Measurements from ENCODE around the gene G0S2.

G0S2 gene

DNA sequence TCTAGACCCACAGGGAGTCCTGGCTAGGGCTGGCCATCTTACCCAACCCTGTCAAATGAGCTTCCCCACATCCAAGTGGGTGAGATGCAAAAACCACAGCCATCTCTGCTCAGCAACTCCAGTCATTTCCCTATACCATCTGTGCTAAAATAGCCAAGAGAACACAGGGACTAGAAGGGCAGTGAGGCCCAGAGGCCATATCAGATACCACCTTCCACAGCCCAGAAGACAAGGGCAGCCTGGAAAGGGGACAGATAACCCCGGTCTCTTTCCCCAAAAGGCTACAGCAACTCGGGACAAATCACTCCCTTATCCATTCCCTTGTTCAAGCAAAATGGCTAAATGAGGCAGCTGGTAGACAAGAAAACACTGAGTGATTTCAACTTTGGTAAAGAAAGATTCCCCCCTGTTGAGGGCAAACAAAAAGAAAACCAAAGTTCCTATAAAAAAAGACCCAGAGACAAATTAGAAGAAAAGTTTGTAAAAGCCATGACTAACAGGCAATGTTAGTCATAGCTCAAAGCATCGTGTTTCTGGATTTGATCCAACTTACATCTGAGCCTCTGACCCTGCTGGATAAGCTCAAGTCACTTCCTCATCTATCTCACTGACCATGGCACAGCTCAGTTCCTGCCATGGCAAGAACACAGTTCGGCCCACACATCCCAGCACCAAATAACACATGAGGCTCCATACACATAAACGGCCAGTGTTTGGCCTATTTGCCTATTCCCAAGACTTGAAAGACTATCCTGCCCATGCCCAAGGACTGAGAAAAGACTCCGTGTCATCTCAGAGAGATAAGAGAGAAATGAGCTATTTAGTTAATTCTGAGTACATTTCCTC is 26.1 kb upstream of the G0S2 start:
- no peak for DNase-seq

DNA sequence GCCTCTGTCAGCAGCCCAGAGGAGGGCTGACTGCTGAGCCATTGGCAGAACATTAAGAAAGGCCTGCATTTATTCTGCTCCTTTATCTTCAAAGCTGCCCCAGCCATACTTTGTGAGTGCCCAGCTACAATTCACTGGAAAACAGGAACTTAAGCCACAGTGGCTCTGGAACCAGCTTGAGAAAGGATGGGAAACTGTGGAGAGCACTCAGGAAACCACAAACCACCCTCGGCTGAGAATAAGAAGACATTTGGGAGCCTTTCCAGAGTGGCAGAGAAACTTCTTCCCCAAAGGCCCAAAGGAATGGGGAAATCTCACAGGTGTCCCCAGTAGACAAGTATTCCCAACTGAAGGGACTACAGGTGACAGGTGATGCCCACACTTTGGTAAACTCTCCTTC is 24.8 kb upstream of the G0S2 start:
- DNase-seq, result no peak

DNA sequence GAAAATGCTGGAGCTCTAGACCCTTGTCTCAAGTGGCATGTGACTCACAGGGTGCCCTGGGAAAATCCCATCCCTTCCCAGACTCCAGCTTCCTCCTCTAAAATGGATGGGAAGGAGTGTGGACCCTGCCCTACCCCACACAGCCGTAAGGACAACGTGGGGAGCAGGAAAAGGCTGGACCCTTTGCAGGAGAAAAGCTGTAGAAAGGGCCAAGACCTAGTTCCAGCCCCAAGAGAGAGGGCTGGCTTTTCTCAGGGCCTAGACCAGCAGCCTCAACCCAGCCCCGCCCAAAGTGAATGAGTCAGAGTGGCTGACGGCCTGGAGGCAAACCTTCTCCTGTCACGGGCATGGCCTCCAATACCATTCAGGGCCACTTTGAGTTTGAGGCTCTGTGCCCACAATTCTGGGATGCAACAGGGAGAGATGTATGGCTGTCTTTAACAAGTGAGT is 24.0 kb upstream of the G0S2 start:
- no peak for DNase-seq

DNA sequence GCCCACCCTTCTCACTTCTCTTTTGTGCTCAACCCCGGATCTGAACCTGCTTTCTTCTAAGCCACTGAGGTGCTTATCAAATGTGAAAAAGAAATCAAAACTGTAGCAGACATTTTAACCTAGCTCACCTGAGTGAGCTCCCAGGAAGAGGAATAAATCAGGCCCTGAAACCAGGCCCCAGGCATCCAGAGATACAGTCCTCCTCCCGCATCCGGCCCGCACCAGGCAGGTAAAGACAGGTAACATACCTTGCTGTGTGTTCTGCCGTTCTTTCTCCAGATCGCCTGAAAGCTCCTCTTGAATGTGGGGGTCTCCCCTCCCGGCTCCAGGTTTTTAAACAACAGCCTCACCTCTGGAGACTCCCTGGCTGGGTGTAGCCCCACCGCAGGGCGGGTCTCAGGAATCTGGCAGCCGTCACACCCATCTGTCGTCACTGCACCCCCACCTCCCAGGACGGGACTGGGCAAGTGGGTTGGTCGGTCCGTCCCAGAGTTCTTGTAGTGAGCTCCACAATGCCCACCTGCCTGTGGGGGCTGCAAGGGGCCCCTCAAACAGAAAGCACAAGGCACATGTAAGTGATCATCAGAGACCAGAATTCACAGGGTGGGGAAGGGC is 23.0 kb upstream of the G0S2 start, which contains the start of gene LAMB3:
Gene LAMB3 (minus strand): TSS at position 305 of the 615 bp plus-strand sequence. CDS start 1,481 bp downstream, outside the sequence.
- no peak for DNase-seq

DNA sequence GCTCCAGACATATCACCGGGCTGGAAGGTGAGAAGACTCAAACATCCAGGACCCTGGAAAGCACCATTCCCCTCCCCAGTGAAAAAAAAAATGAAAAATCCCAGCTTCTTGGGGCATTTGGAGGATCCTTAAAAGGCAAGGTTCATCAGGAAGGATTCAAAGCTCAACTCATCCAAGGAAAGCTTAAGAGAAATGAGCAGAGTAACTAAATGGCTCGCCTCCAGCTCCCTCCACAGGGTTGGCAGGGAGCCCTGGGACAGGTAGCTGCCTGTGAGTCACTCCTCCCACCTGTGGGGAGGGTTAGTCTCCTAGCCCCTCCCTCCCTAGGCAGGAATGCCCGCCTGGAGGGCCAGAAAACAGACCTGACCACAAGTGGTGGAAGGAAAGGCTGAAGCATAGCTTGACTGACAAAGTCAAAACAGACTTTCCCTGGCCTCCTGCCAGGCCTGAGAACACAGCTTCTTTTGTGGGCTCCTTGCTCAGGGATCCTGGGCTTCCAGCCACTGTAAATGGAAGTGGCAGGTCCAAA is 22.3 kb upstream of the G0S2 start:
- DNase-seq, result peak; percentile 80

DNA sequence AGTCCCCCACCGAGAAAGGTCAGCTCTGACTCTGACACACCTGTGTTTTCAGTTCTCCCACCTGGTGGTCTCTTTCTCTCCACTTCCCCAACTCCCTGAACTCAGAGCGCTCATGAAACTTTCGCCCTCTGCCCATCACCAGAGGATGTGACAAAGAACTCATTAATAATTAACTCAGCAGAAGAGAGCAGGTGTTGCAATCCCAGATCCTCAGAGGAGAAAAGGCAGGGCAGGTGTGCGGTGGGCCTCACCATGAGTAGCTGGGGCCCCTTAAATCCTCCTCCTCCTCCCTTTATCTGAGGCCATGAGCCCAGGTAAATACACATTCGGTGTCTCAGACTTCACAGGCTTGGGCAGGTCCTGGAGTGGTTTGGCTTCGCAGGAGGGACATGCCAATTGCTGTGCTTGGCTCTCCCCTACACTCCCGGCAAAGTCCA is 21.3 kb upstream of the G0S2 start:
- DNase-seq, result no peak

DNA sequence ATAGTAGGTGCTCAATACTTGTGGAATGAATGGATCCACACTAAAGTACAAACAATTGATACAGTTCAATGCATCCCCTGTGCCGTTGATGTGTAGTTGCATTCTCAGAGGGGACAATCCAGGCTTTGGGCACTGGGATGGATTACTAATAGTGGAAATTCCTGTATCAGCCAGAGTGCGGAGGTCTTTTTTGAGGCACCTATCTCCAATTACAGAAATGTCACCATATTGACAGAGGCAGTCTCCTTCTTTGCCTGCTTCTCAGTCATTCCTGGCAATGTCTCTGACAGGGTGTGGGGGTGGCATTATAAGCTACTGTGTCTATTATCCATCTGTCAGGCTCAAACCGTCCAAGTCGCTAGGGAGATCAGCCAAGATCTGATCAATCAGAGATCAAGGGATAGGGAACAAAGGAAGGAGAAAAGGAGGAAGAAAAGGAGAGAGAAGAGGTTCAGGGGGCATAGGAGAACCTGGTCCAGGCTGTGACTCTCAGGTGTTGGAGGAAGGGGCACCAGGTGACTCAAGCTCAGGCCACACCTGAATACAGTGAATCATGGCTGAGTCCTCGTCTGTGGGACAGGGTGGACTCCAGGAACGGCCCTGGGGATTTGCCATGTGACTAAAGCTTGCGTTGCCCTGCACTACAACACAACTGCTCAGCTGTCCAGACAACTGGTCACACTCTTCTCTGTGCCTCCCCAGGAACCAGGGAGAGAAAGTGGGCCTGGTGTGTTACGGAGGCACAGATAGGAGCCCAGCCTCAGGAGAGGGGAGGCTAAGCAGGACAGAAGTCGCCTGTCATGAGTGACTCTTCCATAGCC is 19.6 kb upstream of the G0S2 start:
- DNase-seq, result no peak

DNA sequence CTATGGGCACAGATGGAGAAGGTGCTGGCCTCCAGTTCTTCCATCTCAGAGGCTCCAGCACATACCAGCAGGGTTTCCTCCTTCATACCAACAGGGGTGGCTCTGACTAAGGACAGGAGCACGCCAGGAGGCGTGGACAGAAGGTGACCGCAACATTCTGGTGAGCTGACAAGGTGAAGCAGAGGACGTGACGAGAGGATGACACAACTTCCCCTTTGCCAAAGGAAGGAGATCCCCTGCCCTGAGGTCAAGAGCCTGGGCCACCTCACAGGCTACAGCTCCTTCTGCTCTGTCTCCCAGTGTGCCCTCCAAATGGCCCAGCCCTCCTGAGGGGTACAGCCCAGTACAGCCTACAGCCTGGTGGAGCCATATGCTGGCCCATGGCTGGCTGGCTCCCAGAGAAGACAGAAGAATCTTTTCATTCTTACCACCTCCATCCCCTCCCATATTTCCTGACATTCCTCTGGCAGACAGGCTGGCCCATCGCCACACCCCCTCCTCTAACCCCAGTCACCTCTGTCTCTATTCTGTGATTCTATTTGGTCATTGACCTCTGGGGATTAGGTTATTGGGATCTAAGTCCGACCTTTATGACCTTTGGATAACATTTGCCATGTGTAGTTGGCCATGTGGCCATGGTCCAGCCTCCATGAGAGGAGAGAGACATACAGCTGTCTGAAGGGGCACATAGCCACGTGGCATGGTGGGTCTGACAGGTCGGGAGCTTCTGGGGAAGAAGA is 17.9 kb upstream of the G0S2 start:
- no peak for DNase-seq

DNA sequence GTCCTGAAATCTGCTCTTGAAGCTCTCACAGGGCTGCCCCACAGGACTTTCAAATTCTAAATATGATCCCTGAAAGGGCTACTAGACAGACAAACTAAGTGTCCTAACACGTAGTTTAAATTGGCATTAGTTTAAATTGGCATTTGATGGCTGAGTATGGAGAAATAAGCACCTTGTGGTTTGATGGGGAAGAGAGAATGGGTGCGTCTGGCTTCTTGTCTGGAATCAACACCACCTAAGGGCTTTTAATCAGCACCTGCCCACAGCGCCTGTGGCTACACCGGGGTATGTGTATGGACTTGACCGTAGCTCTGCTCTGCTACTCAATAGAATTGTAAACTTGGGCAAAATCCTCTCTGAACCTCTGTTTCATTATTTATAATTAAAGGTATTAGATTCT is 17.3 kb upstream of the G0S2 start:
- DNase-seq, result no peak

DNA sequence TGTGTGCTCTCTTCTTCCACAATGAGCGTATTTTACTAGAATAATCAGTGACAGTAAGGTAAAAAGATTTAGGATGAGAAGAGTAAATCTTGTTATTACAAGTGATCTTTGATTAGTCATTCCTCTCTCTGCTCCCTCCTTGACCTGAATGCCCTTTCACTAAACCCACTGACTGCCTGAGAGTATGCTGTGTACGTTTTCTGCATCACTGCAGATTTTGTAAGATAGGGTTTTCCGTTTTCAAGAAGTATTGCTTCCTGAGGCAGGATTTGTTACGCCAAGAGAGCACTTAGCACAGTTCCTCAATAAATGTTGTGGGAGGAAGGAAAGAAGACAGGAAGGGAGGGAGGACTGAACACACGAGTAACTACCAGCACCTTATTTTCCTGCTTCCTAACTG is 15.3 kb upstream of the G0S2 start:
- DNase-seq, result no peak

DNA sequence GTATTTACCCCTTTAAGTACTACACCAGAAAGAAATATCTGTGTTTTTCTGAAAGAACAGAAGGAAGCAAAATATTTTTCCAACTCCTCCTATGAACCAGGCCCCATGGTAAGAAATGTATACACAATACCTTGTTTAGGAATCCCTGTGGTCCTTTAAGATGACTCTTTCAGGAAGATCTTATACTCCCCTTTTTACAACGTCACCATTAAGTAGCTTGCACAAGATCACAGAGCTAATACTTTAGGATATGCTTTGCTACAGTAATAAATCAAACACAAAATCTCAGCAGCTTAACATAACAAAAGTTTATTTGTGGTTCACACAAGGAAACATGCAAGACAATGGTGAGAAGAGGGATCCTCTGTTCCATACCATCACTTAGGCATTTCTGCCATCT is 14.1 kb upstream of the G0S2 start:
- no peak for DNase-seq

DNA sequence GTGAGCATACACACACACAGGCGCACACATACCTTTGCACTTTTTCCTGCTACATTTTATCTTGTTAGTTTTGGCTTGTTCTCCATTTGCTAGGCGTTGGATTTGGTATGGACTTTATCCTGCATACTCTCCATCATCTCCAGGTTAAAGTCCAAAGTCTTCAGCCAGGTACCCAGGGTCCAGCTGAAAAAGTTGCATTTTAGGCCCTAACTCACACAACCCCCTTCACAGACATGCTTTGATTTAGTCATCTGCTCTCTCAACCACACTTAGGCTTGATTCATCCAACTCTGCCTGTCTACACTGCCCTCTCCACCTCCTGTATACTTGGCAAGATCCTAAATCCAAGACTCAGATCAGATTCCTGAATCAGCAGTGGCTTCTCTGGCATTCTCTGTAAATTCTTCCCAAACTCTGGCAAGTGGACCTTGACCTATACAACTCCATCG is 12.3 kb upstream of the G0S2 start:
- no peak for DNase-seq

DNA sequence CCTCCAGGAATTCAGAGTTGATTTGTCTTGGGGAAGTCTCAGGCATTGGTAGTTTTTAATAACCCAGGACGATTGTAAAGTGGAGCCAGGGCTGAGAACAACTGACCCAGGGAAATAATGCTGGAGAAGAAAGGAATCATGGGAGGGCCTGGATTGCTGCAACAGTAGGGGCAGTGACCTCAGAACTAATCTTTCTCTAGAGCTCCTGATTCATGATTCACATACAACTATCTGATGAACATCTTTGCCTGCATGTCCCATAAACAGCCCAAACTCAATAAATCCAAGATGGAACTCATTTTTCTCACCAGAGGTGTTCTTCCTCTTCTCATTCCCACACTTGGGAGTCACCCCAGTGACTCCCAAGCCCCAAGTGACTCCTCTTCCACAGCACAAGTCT is 8.1 kb upstream of the G0S2 start:
- no peak for DNase-seq

DNA sequence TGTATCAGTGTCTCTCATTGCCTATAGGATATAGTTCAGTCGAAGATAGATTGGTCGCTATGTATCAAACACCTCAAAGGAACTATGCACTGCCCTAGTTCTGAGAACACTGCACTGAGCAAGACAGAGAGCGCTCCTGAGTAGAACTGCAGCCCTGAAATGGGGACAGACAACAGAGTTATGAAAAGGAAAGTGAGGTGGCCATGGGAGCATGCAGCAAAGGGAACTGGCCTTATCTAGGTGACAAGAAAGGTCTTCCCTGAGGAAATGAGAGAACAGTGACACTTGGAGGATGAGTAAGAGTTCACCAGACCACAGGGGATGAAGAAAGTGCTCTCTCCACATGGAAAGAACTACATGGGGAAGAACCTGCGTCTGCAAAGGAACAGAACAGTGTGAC is 7.5 kb upstream of the G0S2 start:
- DNase-seq, result no peak

DNA sequence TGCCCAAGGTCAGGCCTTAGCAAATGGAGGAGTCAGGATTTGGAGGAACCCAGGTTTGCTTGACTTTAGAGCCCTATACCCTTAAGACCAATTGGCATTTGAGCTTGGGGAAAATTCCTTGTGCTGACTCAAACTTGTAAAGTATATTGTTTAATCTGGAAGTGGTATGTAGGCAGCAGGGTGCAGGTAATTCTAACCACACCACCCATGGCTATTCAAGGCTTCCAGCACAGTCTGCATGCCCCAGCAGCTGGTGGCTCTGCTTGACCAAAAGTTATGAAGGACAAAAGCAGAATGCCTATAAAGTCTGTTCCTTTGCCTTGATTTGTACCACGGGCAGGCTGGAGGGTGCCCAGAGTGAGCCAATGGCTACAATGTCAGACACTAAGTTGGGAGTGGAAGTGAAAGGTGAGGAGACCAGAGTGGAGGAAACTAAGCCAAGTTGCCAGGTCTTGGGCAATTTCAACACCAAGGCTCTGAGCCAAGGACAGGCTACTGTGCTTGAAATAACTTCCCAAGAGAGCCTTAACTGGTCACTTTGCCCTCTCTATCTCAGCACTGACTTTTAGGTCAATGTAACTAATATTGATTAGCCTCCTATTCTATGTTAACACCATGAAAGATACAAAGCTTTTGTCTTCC is 4.7 kb upstream of the G0S2 start:
- DNase-seq, result no peak

DNA sequence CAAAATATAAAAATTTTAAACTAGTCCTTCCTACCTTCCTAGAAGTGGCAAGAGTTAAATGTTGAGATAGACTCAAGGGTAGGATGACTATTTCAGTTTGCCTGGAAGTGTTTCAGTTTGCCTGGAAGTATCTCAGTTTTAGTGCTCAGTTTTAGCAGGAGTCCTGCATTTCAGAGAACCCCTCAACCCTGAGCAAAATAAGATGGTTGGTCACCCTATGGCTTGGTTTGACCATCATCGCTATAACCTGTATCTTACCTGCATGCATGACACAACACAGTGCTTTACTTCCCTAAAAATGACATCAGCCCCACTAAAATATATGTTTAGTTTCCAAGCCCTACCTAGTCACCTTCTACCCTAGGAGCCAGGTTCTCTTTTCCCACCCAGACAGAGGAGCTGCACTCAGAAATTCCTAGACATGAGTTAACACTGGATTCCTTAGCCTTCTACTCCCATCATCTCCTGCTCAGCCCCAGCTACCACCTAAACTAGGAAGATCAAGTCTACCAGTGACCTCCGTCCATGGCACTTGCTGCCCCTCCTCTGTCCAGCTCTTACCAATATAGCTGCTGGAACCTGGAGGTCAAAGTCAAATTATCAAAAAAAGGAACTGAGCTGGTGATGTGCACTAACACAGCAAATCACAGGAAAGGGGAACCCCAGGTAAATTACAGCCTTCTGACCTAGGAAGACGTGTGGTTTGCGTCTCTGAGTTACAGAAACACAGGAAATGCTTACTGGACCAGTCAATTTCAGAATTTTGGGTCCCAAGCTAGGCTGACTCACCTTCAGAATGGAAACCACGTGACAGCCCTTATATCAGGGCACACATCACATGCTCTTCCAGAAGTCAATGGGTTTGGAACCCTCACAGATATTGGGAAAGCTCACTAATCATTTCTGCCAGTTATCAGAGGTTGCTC is 2.2 kb upstream of the G0S2 start:
- DNase-seq, result no peak

DNA sequence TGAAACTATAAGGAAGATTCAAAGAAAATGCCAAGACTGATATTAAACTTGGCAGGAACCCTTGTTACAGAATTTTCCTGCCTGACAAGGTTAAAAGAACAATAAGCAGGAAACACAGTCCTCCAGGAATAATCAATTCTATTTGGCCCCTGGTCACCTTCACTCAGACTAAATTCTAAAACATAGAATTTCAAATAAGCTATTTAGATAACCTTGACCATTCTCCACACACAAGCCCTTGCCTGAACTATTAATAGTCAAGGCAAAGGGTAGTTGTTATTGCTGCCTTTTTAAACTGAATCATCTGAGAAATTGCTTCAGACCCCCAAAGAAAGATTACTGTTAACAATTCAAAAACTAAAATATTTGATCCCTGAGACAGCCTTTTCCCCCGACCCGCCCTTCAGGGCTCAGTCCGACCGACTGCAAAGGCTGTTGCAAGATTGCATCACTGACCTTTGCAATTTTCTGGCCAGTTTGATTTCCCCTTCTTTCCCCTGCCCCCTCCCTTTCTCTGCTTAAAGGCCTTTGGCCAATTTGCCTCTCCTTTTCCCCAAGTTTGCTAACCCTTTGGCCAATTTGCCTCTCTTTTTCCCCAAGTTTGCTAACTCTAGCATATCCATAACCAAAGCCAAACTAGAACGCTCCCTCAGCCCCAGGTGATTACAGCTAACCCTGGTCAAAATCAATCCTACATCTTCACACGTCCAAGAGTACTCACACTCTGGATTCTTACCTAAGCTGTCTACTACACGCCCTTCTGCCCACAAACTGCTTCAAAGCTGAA is 1.4 kb upstream of the G0S2 start:
- DNase-seq, result no peak

DNA sequence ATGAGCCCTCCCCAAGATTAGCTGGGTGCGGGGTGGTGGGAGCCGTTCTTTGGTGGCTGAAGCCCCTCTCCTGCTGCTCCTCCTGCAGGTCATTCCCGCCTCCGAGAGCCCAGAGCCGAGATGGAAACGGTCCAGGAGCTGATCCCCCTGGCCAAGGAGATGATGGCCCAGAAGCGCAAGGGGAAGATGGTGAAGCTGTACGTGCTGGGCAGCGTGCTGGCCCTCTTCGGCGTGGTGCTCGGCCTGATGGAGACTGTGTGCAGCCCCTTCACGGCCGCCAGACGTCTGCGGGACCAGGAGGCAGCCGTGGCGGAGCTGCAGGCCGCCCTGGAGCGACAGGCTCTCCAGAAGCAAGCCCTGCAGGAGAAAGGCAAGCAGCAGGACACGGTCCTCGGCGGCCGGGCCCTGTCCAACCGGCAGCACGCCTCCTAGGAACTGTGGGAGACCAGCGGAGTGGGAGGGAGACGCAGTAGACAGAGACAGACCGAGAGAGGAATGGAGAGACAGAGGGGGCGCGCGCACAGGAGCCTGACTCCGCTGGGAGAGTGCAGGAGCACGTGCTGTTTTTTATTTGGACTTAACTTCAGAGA is 448 bp downstream of the G0S2 start:
- DNase-seq, result no peak

DNA sequence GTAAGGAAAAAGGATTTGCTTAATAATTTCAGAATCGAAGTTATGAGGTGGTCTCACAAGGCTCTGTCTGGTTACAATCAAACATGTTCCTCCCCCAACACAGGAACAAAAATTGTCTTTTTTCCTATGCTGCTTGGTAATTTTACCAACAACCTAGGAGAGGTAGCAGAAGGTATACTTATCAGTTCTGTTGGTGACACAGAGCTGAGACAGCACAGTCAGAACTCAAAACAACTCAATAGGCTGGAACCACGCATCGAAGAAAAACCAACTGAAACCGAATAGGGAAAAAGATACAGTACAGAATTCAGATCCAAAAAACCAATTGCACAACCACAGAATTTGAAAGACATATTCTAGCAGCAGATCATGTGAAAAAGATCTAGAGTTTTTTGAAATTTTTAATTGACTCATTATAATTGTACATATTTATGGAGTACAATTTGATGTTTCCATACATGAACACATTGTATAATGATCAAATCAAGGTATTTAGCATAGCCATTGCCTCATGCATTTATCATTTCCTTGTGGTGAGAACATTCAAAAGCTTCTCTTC is 3.8 kb downstream of the G0S2 start:
- no peak for DNase-seq
